Mesenchymal stem cell (in vitro differentiated cells and primary cell): ENCODE data around the gene ADCK2.

Source experiments
- DNase-seq: peaks from one replicate; pipeline ENCODE4 v3.0.0-alpha.2; 2013
- H2AFZ ChIP-seq: one replicate; pipeline ENCODE4 v1.6.1; 2013; ENCODE audit warnings: low read depth, mild to moderate bottlenecking, control low read depth, inconsistent platforms, low read length, moderate library complexity
- H2AK5ac ChIP-seq: 2 replicates; pipeline ENCODE4 v1.6.1; 2013; ENCODE audit warnings: low read length, moderate library complexity, mild to moderate bottlenecking, inconsistent platforms; ENCODE audit not compliant: severe bottlenecking
- H2BK120ac ChIP-seq: one replicate; pipeline ENCODE4 v1.6.1; 2013; ENCODE audit warnings: low read depth, mild to moderate bottlenecking, inconsistent platforms, low read length, moderate library complexity
- H2BK12ac ChIP-seq, 2 experiments: one replicate each; pipeline ENCODE4 v1.6.1; 2013; ENCODE audit warnings: inconsistent platforms in 2 of 2, low read length in 2 of 2, mild to moderate bottlenecking in 2 of 2, moderate library complexity in 2 of 2, control low read depth in 1 of 2
- H2BK15ac ChIP-seq: one replicate; pipeline ENCODE4 v1.6.1; 2013; ENCODE audit warnings: mild to moderate bottlenecking, low read depth, inconsistent platforms; ENCODE audit not compliant: poor library complexity, severe bottlenecking
- H2BK5ac ChIP-seq: 2 replicates; pipeline ENCODE4 v1.6.1; 2013; ENCODE audit warnings: low read depth, mild to moderate bottlenecking, low read length, control low read depth, inconsistent platforms; ENCODE audit not compliant: poor library complexity, severe bottlenecking
- H3K14ac ChIP-seq, 2 experiments: one replicate each; pipeline ENCODE4 v1.6.1; 2013; ENCODE audit warnings: inconsistent platforms in 2 of 2, low read length in 2 of 2, control low read depth in 1 of 2, mild to moderate bottlenecking in 1 of 2, moderate library complexity in 1 of 2
- H3K18ac ChIP-seq, 2 experiments: one replicate each; pipeline ENCODE4 v1.6.1; 2013; ENCODE audit warnings: inconsistent platforms in 2 of 2, low read length in 2 of 2, control low read depth in 1 of 2, low read depth in 1 of 2, mild to moderate bottlenecking in 1 of 2
- H3K23ac ChIP-seq, 2 experiments: one replicate each; pipeline ENCODE4 v1.6.1; 2013; ENCODE audit warnings: inconsistent platforms in 2 of 2, low read length in 2 of 2, mild to moderate bottlenecking in 2 of 2, moderate library complexity in 2 of 2, control low read depth in 1 of 2
- H3K27ac ChIP-seq: 2 replicates; pipeline ENCODE4 v1.5.1; 2013; ENCODE audit warnings: mild to moderate bottlenecking, moderate library complexity, low read length, control low read depth, inconsistent platforms; ENCODE audit not compliant: poor library complexity, severe bottlenecking
- H3K27me3 ChIP-seq, 2 experiments: 2 replicates each; pipeline versions ENCODE4 v1.6.1 to v1.7.0; 2013; ENCODE audit warnings: low read length in 2 of 2, mild to moderate bottlenecking in 2 of 2, moderate library complexity in 2 of 2, control low read depth in 1 of 2, inconsistent platforms in 1 of 2; ENCODE audit not compliant: control insufficient read depth in 1 of 2, insufficient read depth in 1 of 2
- H3K36me3 ChIP-seq, 2 experiments: 2 replicates each; pipeline versions ENCODE4 v1.6.1 to v1.7.0; 2013; ENCODE audit warnings: low read length in 2 of 2, control low read depth in 1 of 2, inconsistent platforms in 1 of 2, low read depth in 1 of 2, mild to moderate bottlenecking in 1 of 2; ENCODE audit not compliant: insufficient read depth in 2 of 2, control insufficient read depth in 1 of 2
- H3K4ac ChIP-seq, 2 experiments: one replicate each; pipeline ENCODE4 v1.6.1; 2013; ENCODE audit warnings: inconsistent platforms in 2 of 2, low read length in 2 of 2, mild to moderate bottlenecking in 2 of 2, moderate library complexity in 2 of 2, control low read depth in 1 of 2, low read depth in 1 of 2
- H3K4me1 ChIP-seq: 2 replicates; pipeline ENCODE4 v1.6.1; 2013; ENCODE audit warnings: low read depth, low read length, control low read depth; ENCODE audit not compliant: control insufficient read depth, insufficient read depth
- H3K4me2 ChIP-seq: 2 replicates; pipeline ENCODE4 v1.6.1; 2013; ENCODE audit warnings: low read length, mild to moderate bottlenecking, inconsistent platforms; ENCODE audit not compliant: poor library complexity, severe bottlenecking
- H3K4me3 ChIP-seq, 2 experiments: 2 replicates each; pipeline versions ENCODE4 v1.5.1 to v1.7.0; 2013; ENCODE audit warnings: low read length in 2 of 2, mild to moderate bottlenecking in 2 of 2, control low read depth in 1 of 2, low read depth in 1 of 2; ENCODE audit not compliant: insufficient read depth in 1 of 2
- H3K79me1 ChIP-seq: replicated peaks from 2 replicates; pipeline ENCODE4 v1.6.1; 2013; ENCODE audit warnings: mild to moderate bottlenecking, control low read depth, low read length, inconsistent platforms; ENCODE audit not compliant: poor library complexity, severe bottlenecking
- H3K9ac ChIP-seq: 2 replicates; pipeline ENCODE4 v1.7.0; 2013; ENCODE audit warnings: mild to moderate bottlenecking, low read length, moderate library complexity
- H3K9me3 ChIP-seq: 2 replicates; pipeline ENCODE4 v1.7.0; 2013; ENCODE audit warnings: mild to moderate bottlenecking, low read length; ENCODE audit not compliant: control insufficient read depth
- H4K8ac ChIP-seq: one replicate; pipeline ENCODE4 v1.6.1; 2013; ENCODE audit warnings: inconsistent platforms, mild to moderate bottlenecking, low read length, moderate library complexity
- H4K91ac ChIP-seq: one replicate; pipeline ENCODE4 v1.6.1; 2013; ENCODE audit warnings: mild to moderate bottlenecking, low read length, inconsistent platforms
- WGBS: methylation state at CpG from one replicate; pipeline ENCODE4 v1.1.7; 2013; ENCODE audit warnings: mixed read lengths; 5-methylcytosine and 5-hydroxymethylcytosine counted together

Gene ADCK2

DNA sequence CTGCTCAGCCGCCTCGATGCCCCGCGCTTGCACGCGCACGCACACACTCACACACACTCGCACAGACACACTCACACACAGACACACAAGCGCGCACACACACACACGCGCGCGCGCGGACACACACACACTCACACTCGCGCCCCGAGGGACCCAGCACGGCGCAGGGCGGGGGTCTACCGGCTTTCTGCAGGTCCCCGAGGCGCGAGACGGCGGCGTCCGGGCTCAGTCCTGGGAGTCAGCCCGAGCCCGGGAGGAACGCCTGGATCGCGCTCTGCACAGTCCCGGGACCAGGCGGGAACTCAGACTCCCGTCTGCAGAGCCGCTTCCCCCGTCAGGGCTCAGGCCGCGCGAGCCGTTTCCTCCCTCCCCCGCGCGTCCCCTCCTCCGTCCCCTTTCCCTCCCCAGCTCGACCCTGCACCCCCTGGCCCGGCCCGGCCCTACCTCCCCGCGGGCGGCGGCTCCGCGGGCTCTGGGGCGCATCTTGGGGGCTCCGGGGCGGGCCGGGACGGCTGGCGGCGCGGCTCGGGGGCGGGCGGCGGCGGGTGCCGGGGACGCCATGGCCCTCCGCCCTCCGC, 32.6 kb upstream of the ADCK2 start:
- H3K4me2 ChIP-seq: peak overlapping the region; percentile 87
- peak overlapping the region; percentile 73 for H2AFZ ChIP-seq
- H3K9me3 ChIP-seq: no peaks in the 10 kb centered on the region
- peak overlapping the region in 1 of 2 experiments; percentile 87 for H3K14ac ChIP-seq
- H3K4ac ChIP-seq: peak overlapping the region; percentile 39 to 73
- H4K91ac ChIP-seq: peak overlapping the region; percentile 87
- H2BK5ac ChIP-seq: peak overlapping the region; percentile 96
- H2AK5ac ChIP-seq: peak overlapping the region; percentile 64
- WGBS: 1% methylated on average over 16 of the region's 74 CpGs
- peaks cover 12% of the 10 kb centered on the region for H3K79me1 ChIP-seq
- peaks cover 0 to 15% of the 10 kb centered on the region in 2 experiments for H3K36me3 ChIP-seq
- peak overlapping the region; percentile 37 for H2BK15ac ChIP-seq
- H3K27me3 ChIP-seq: no peaks in the 10 kb centered on the region
- peak overlapping the region; percentile 92 to 93 for H3K4me3 ChIP-seq
- H3K27ac ChIP-seq: peak overlapping the region; percentile 99
- peak overlapping the region; percentile 64 to 95 for H2BK12ac ChIP-seq
- DNase-seq: peak; percentile 66
- peak overlapping the region; percentile 58 for H2BK120ac ChIP-seq
- H3K9ac ChIP-seq: peak overlapping the region; percentile 92
- H3K4me1 ChIP-seq: peaks cover 38% of the 10 kb centered on the region
- peak overlapping the region in 1 of 2 experiments; percentile 99 for H3K23ac ChIP-seq
- peak overlapping the region; percentile 90 to 98 for H3K18ac ChIP-seq
- peak overlapping the region; percentile 84 for H4K8ac ChIP-seq

DNA sequence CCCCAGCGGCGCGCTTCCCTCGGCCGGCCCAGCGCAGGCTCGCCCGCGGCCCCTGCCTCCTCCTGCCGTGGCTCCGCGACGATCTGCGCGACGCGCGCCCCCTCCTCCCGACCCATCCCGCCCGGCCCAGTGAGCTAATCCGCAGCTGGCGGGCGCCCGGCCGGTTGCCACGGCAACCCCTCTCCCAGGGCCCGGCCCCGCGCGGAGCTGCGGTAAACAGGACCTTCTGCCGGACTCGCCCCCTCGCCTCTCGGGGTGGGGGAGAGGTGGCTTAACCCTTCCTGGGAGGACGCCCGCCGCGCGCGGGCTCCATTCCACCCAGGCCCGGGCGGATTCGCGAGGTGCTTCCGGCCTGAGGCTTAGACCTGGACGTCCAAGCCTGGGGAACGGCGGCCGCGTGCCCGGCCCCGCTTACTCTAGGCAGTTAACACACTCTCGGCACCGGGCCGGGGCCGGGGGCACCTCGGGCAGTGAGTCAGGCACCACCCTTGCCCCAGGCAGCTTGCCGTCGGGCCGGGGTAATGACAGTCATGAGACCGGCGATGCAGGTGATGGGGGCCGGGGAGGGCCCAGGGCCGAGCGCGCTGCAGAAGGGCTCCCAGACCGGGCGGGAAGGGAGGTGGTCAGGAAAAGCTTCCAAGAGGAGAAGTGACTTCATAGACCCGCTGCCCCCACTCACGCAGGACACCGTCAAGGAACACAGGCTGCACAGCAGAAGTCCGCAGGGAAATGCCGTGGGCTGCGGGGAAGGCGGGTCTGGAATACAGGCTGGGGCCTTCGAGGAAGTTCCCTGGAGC, 31.8 kb upstream of the ADCK2 start, which contains the start of gene DENND2A:
DENND2A (minus strand) TSS at position 87 of the 797 bp plus-strand sequence. CDS start 38,416 bp downstream, outside the sequence.
- Histone ChIP-seq H3K4ac (peak within 1 kb of the TSS; percentile 39 to 73), H2BK120ac (peak within 1 kb of the TSS; percentile 58), H2BK5ac (peak within 1 kb of the TSS; percentile 98), H2BK12ac (peak within 1 kb of the TSS; percentile 64 to 95), H3K79me1 (peaks cover 15% of the 10 kb centered on the region), H3K9me3 (no peaks in the 10 kb centered on the region), H3K18ac (peak within 1 kb of the TSS; percentile 95 to 98), H4K91ac (peak within 1 kb of the TSS; percentile 87), H3K36me3 (peaks cover 0 to 16% of the 10 kb centered on the region in 2 experiments), H3K14ac (peak within 1 kb of the TSS in 1 of 2 experiments; percentile 87), H2AK5ac (peak within 1 kb of the TSS; percentile 88), H3K27me3 (no peaks in the 10 kb centered on the region), H3K4me1 (peaks cover 31% of the 10 kb centered on the region), H2BK15ac (peak within 1 kb of the TSS; percentile 55), H3K4me3 (peak within 1 kb of the TSS; percentile 92 to 93), H2AFZ (peak within 1 kb of the TSS; percentile 73), H3K23ac (peak within 1 kb of the TSS in 1 of 2 experiments; percentile 99), H3K9ac (peak within 1 kb of the TSS; percentile 92), H3K4me2 (peak within 1 kb of the TSS; percentile 87), H3K27ac (peak within 1 kb of the TSS; percentile 99), H4K8ac (peak within 1 kb of the TSS; percentile 92)
- DNase-seq: peak; percentile 87
- WGBS: 7% methylated on average over 61 of the region's 78 CpGs

DNA sequence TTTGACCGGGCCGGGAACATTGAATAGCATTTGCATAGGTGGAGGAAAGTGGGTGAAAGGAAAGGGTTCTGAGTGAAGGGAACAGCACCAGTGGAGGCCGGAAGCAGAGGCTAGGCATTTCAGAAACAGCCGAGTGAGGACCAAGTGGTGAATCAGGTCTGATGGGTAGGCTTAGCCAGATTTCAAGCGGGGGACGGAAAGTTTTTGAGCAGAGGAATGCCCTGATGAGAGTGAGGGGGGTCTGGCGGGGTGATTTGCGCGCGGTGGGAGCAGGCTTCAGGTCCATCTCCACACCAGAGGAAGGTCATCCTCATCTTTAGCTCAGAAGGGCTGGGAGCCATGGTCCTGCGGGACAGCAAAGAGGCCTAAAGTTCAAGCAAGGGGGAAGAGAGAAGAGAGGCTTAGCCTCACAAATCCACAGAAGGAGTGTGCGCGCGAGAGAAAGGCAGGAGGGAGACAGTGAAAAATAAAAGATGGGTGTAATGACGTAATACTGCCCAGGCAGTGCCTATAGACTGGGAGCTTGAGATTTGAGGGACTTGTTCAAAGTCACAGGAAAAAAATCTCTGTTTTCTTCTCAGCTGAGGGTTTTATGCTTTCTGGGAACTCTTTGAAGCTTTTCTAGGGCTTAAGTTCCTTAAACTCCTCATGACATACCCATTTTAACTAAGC, 31.1 kb upstream of the ADCK2 start:
- H3K79me1 ChIP-seq: peaks cover 15% of the 10 kb centered on the region
- peak overlapping the region; percentile 11 to 19 for H2BK12ac ChIP-seq
- H2AK5ac ChIP-seq: peak overlapping the region; percentile 88
- peak overlapping the region; percentile 77 for H3K4me2 ChIP-seq
- H3K9me3 ChIP-seq: no peaks in the 10 kb centered on the region
- H4K8ac ChIP-seq: peak overlapping the region; percentile 92
- H3K27ac ChIP-seq: peak overlapping the region; percentile 71
- peak overlapping the region in 1 of 2 experiments; percentile 24 for H3K4ac ChIP-seq
- peaks cover 28% of the 10 kb centered on the region for H3K4me1 ChIP-seq
- peak; percentile 27 for DNase-seq
- peak overlapping the region; percentile 46 for H2AFZ ChIP-seq
- H3K4me3 ChIP-seq: peak overlapping the region; percentile 76 to 92
- no peak overlapping the region for H2BK15ac ChIP-seq
- H3K18ac ChIP-seq: peak overlapping the region; percentile 18 to 95
- no peak overlapping the region for H3K23ac ChIP-seq
- peak overlapping the region; percentile 84 for H4K91ac ChIP-seq
- no peak overlapping the region for H3K14ac ChIP-seq
- H3K27me3 ChIP-seq: no peaks in the 10 kb centered on the region
- WGBS: 48% methylated on average over 15 of the region's 15 CpGs
- no peak overlapping the region for H2BK120ac ChIP-seq
- peak overlapping the region; percentile 92 for H3K9ac ChIP-seq
- peaks cover 0 to 11% of the 10 kb centered on the region in 2 experiments for H3K36me3 ChIP-seq
- H2BK5ac ChIP-seq: peak overlapping the region; percentile 98
